Measurements from ENCODE around the gene FOXL2. TPM values are rescaled to one million over a fixed set of nuclear protein-coding genes. Genes with fewer than 3 reads are reported as not detected.

Gene FOXL2
- total RNA-seq, 4 donors from 2014 or later: not detected

GRCh38 chr3:138945709-138946662, 951 bp downstream of the FOXL2 start:
- no peak for TF ChIP-seq CTCF (IDR thresholded peaks at IDR 0.05; ENCODE audit: low read depth)

- no peak for TF ChIP-seq CTCF (IDR thresholded peaks at IDR 0.05; ENCODE audit: low read depth)
Observed at GRCh38 chr3:138944929-138945708, 1.8 kb downstream of the FOXL2 start.

GRCh38 chr3:138944654-138944928, 2.3 kb downstream of the FOXL2 start:
- no peak for TF ChIP-seq CTCF (IDR thresholded peaks at IDR 0.05; ENCODE audit: low read depth)

- TF ChIP-seq CTCF (IDR thresholded peaks at IDR 0.05; ENCODE audit: low read depth): no peak
Observed at GRCh38 chr3:138943724-138944653, 2.9 kb downstream of the FOXL2 start.

GRCh38 chr3:138942861-138943623, 3.9 kb downstream of the FOXL2 start:
- no peak for TF ChIP-seq CTCF (IDR thresholded peaks at IDR 0.05; ENCODE audit: low read depth)

GRCh38 chr3:138942271-138942670, 4.7 kb downstream of the FOXL2 start:
- no peak for TF ChIP-seq CTCF (IDR thresholded peaks at IDR 0.05; ENCODE audit: low read depth)
